ENCODE data around the gene HOXA11.

Gene HOXA11

DNA sequence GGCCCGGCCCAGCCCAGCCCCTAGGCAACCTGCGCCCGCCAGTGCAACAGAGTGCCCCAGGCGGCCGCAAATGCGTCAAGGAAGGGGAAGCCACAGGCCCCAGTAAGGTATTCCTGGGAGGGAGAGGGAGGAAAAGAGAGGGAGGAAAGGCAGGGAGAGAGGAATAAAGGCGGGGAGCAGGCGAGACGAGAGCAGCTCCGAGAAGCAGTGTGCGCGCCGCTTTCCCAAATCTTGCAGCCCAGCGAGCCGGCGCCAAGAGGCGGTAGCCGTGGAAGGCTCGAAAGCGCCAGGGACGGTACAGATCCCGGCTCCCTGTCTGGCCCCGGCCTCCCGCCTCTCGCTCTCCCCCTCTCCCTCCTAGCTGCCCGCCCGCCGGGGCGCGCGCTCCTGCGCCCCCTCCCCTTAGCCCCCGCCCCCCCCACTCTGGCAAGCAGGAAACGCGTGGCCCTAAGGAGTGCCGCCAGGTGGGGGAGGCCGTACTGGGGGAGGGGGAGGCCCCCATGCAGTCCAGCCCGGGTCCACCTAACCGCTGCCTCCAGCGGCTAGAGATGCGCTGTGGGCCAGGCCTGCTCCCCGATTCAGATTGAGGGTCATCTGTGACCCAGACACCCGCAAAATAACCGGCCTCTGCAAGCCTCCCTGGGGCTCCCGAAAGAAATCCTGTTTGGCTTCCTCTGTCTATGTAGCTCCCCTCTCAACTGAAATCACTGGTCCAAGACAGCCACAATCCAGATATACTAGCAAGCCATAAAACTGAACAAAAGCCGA lies 15.2 kb downstream of the HOXA11 start:
- no peak for DNase-seq (ENCODE audit: low spot score)

GRCh38 chr7:27168265-27168947 lies 16.6 kb downstream of the HOXA11 start:
- DNase-seq (ENCODE audit: low spot score), result no peak

DNA sequence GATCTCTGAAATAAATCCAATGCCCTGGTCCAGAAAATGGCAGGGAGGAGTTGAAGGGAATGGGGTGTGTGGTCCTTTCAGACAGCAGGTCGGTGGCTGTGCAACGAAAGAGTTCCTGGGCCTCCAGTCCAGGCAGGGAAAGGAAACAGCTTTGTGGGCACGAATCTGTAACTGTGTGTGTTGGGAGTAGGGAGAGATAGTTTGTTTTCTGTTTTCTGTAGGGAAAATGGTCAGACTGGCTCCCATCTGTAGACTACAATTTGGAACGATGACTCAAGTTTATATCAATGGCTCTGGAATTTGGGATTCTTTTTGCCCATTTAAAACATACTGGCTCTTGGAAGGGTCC lies 17.1 kb downstream of the HOXA11 start:
- no peak for DNase-seq (ENCODE audit: low spot score)

DNA sequence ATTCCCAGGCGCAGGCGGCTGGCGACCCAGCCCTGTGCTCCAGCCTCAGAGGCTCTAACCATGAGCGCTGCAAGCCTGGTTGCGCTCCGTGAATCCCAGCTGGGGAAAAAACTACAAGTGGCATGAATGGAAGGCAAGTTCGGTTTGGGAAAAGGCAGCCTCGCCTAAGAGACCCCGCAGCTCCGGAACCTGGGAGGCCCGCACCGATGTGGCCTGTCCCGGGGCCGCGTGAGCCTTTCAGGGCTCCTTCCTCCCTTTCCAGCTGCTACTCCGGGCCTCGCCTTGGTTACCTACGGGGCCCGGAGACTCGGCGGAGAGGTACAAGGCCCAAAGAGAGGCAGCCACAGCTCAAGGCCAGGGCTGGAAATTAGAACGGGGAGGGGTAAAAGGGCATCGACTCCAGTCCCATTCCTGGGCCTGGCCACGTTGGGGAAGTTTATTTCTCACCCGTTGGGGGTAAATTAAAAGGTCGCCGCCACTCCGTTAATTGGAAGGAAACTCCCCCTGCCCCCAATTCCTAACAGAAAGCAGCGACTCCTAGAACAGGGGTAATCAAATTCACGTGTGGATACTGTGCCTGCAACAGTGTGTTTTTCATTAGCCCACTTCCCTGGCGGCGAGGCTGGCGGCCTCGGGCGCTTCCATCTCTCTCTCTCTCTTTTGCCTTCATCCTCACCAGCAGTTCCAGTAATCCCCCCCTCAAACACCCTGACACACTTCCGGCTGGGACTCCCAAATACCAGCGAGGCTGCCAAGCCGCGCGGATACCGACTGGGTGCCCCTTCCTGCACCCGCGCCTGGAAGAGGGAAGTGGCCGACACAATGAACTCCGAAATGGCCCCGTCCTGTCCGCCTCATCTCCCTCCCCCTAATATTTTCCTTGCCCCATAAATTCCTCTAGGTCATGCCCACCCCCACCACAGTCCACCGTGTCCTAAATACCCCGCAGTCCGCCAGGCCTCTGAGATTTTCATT lies 18.2 kb downstream of the HOXA11 start:
- DNase-seq (ENCODE audit: low spot score), result no peak

DNA sequence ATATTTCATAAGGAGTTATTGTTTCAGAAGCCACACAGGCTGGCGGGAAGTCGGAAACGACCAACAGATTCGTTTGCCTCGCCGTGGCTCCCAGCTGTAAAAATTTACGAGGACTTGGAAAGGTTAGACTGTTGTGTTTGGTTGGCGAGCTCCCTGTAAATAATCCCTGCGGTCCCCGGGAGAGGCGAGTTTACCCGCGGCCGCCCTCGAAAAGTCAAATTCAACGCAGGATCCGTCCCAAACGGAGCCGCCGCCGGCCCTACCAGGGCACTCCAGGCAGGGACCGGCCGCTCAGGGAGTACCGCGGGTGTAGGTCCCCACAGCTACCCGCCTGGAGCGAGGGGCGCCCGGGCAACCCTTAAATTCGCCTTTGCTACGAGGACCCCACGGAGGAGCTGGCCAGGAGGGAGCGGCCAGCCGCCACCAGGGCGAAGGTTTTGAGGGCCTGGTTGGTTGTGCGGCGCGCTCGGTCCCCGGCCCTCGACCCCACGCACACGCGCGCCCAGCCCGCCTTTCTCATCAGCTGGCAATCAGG lies 19.0 kb downstream of the HOXA11 start:
- DNase-seq (ENCODE audit: low spot score), result no peak

DNA sequence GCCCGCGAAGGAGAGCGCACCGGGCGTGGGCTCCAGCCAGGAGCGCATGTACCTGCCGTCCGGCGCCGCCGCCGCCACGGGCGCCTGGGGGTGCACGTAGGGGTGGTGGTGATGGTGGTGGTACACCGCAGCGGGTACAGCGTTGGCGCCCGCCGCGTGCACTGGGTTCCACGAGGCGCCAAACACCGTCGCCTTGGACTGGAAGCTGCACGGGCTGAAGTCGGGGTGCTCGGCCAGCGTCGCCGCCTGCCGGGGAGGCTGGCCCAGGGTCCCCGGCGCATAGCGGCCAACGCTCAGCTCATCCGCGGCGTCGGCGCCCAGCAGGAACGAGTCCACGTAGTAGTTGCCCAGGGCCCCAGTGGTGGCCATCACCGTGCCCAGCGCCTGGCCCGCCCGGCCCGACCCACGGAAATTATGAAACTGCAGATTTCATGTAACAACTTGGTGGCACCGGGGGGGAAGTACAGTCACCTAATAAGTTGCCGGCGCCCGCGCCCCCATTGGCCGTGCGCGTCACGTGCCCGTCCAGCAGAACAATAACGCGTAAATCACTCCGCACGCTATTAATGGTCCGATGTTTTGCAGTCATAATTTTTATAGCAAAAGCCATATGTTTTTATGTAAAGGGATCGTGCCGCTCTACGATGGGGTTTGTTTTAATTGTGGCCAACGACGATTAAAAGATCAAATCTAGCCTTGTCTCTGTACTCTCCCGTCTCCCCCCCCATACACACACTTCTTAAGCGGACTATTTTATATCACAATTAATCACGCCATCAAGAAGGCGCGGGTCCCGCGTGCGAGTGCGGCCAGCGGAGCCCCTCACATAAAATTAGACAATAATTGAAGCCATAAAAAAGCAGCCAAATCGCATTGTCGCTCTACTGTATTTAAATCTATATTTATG lies 19.7 kb downstream of the HOXA11 start, which contains the start of gene HOXA9:
Gene HOXA9 (minus strand): TSS at position 449 of the 907 bp plus-strand sequence. CDS start 80 bp downstream, at position 369.
- no peak for DNase-seq (ENCODE audit: low spot score)

GRCh38 chr7:27164367-27165088 lies 20.5 kb downstream of the HOXA11 start:
- peak; percentile 81 for DNase-seq (ENCODE audit: low spot score)

GRCh38 chr7:27164045-27164366 lies 21.0 kb downstream of the HOXA11 start:
- DNase-seq (ENCODE audit: low spot score), result no peak

DNA sequence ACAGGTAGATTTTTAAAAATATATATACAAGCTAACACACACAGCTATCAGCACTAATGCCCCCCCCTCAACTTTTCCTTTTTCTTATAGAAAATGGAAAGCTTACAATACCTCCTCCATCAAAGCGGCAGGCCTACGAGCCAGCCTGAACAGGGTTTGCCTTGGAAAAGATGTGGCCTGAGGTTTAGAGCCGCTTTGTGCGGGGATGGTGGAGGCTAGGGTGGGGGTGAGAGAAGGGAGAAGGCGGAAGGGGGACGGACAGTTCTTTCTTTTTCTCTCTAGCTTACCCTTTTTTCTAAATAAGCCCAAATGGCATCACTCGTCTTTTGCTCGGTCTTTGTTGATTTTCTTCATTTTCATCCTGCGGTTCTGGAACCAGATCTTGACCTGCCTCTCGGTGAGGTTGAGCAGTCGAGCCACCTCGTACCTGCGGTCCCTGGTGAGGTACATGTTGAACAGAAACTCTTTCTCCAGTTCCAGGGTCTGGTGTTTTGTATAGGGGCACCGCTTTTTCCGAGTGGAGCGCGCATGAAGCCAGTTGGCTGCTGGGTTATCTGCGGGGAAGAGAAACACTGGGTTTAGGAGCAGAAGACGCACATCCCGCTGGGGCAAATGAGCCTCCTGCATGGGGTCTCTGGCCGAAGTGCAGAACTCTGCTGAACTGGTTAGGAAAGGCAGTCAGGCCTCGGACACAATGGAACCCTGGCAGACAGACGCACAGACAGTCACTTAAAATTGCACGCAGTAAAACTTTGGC lies 21.6 kb downstream of the HOXA11 start:
- DNase-seq (ENCODE audit: low spot score), result no peak

DNA sequence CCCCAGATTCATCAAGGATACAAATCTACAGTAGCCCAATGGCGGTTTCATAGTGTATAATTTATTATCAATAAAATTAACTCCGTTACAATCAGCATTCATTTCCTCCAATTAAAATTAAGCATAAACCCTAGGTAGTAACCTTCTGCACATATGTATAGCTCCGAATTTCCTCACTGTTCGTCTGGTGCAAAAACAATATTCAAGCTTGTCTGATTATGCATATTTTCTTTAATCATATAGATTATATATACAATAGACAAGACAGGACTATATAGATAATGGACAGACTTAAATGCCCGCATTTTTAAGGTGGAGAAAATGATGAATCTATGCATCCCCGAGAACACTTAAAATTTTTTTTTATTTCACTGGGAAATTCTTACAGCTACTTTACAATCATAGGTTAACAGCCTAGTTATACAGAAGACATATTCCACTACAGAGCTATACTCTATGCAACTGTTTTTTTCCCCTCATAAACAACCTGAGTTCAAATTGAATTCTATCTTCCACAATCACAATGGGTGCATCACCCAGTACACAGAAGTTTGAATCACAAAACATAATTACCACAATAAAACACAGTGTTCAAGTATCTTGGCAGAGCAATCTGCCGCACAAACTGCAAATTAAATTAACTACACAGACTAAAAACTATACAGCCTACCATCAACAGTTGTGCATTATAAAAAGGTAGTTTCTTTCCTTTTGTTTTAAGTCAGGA lies 22.3 kb downstream of the HOXA11 start:
- DNase-seq (ENCODE audit: low spot score), result no peak

- no peak for DNase-seq (ENCODE audit: low spot score)
Measured at GRCh38 chr7:27161721-27162560, 23.1 kb downstream of the HOXA11 start.

- no peak for DNase-seq (ENCODE audit: low spot score)
Measured at GRCh38 chr7:27161214-27161720, 23.8 kb downstream of the HOXA11 start.

DNA sequence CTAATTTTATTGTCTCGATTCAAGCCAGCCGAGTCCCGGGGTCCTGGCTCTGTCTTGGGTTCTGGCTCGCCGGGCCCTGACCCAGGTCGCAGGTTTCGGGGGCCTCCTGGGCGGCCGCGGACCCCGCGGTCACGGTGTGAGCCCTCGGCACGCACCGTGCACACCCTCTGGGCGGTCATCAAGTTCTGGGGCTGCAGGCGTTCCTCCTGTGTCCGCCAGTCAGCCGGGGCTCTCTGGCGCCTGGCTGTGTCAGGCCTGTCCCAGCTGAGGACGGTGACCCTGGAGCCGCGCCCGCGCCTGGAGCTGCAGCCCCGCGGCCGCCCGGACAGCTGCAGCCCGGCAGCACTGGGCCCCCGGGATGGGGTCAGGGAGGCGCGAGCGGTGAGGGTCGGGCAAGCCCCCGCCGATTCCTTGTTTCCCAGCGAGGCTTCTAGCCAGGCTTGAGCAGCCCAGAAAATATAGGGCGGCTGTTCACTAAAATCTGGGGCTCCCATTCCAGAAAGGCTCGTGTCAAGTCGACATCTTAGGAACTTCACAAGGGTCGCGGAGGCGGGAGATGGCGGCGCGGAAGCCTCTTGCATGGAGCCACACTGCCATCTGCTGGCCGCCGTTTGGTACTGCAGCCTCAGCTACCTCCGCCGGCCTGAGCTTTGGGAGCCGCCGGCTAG lies 24.4 kb downstream of the HOXA11 start:
- DNase-seq (ENCODE audit: low spot score), result peak; percentile 94

DNA sequence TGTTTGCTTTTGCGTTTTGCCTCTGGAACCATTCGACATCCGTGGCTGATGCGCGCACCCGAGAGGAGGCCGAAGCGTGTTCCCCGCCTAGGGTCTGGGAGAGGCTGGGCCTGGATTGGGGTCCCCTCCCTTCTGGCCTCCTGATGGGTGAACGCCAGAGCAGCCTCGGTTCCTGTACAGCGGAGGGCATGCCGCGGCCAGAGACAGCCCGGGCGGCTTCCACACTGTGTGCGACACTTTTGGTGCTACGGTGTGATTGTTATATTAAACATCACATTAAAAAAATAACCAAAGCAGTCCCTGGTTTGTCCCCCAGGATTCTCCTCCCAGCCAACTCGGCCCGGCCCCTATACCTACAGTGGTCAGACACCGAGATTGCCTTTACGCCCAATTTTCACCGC lies 24.9 kb downstream of the HOXA11 start:
- DNase-seq (ENCODE audit: low spot score), result no peak

DNA sequence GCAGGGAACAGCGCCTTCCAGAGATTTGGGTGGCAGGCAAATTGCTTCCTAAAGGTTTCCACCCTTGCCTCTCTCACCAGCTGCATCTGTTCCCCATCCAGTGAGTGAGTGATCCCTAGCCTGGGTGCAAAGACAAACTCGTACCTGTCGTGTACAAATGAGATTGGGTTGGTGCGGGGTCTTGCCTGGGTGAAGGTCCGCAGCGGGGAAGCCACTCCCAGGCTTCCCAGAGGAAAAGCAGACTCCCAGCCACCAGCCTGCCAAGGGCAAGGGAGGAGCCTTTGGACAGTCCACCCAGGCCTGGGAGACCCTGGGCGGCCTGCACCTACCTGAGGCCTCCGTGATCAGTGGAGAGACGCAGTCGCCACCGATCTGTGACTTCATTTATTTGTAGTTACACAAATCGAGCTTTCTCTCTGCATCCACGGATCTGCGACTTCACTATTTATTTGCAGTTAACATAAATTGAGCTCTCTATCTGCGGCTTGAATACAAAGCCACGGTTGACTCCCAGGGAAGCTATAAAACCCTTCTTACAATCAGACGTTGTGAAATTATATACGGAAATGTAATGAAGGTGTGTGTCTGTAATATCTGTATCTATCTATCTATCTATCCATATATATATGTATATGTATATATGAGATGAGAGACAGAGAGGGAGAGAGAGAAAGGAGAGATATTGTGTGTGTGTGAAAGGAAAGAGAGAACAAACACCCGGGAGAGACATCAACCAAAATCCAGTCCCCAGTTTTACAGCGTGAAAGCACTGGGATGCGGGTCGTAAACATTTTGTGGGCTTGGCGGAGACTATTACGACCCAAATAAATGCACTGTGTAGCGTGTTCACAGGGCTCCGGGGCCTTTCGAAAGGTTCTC lies 25.5 kb downstream of the HOXA11 start:
- DNase-seq (ENCODE audit: low spot score), result no peak

All from ecto neural progenitor cell (in vitro differentiated cells).